Lower lobe of right lung (tissue), 2 donors: ENCODE data around the gene UBE2O. TPM values are rescaled to one million over a fixed set of nuclear protein-coding genes. Genes with fewer than 3 reads are reported as not detected.

Source experiments
- ATAC-seq, 2 donors: fragments of 200-7000 bp; cut with Tn5 transposase; one replicate each; pipeline ENCODE4 v1.9.1; 2020 to 2022; ENCODE audit warnings: mild to moderate bottlenecking in 2 of 2, moderate library complexity in 2 of 2
- DNase-seq: peaks from one replicate; pipeline ENCODE4 v3.0.0-alpha.2; 2020
- H3K27ac ChIP-seq: fragments of 200-600 bp; one replicate; pipeline ENCODE4 v1.8.0; 2022
- H3K27me3 ChIP-seq: fragments of 200-600 bp; one replicate; pipeline ENCODE4 v1.8.0; 2022; ENCODE audit warnings: low read depth
- H3K36me3 ChIP-seq: fragments of 200-600 bp; one replicate; pipeline ENCODE4 v1.8.0; 2022; ENCODE audit warnings: mild to moderate bottlenecking
- H3K4me1 ChIP-seq: fragments of 200-600 bp; one replicate; pipeline ENCODE4 v1.8.0; 2022
- H3K4me3 ChIP-seq: fragments of 200-600 bp; one replicate; pipeline ENCODE4 v1.8.0; 2022; ENCODE audit warnings: mild to moderate bottlenecking
- H3K9me3 ChIP-seq: fragments of 200-600 bp; one replicate; pipeline ENCODE4 v1.8.0; 2022
- CTCF ChIP-seq: fragments of 200-600 bp; IDR thresholded peaks from one replicate; pipeline ENCODE4 v1.8.0; 2022; ENCODE audit warnings: antibody characterized with exemption, mild to moderate bottlenecking
- intact Hi-C: fragments of 100-400 bp; cut with DNase I; formaldehyde crosslinking; loops from one replicate; pipeline ENCODE4 v1.11.0; 2022
- total RNA-seq: library from RNA; stranded (reverse); fragmentation: NEBNext Ultra II Directional; extraction: Animal tissue kit (Norgen Biotek cat#: 25700); gene quantifications from one replicate; pipeline ENCODE4 v1.2.1, GENCODE V29; 2021
- donor health status: DM: no; HTN: yes; CAD: no; lungs with severe emphysema.

The UBE2O gene
- total RNA-seq, 1 donor from 2014 or later, result 18.2 TPM

GRCh38 chr17:76499267-76499667 lies 46.3 kb upstream of the UBE2O start:
- no peaks in the 10 kb centered on the region for H3K27me3 ChIP-seq
- intact Hi-C loops, result no loop called here
- peak overlapping the region; percentile 81 for H3K4me3 ChIP-seq
- H3K9me3 ChIP-seq, result no peaks in the 10 kb centered on the region
- ATAC-seq (no peak), DNase-seq (no peak)
- H3K4me1 ChIP-seq, result peaks cover 64% of the 10 kb centered on the region
- H3K36me3 ChIP-seq, result no peaks in the 10 kb centered on the region
- H3K27ac ChIP-seq, result peak overlapping the region; percentile 90
- no peak for TF ChIP-seq CTCF

GRCh38 chr17:76498876-76499251 lies 45.9 kb upstream of the UBE2O start:
- no peak for ATAC-seq
- Histone ChIP-seq H3K36me3 (no peaks in the 10 kb centered on the region), H3K9me3 (no peaks in the 10 kb centered on the region), H3K27ac (peak overlapping the region; percentile 90), H3K4me1 (peaks cover 68% of the 10 kb centered on the region), H3K4me3 (peak overlapping the region; percentile 81), H3K27me3 (no peaks in the 10 kb centered on the region)
- DNase-seq, result no peak
- no peak for TF ChIP-seq CTCF
- intact Hi-C loops, result no loop called here

GRCh38 chr17:76497979-76498875 lies 45.3 kb upstream of the UBE2O start:
- intact Hi-C loops, result no loop called here
- H3K9me3 ChIP-seq, result no peaks in the 10 kb centered on the region
- no peaks in the 10 kb centered on the region for H3K36me3 ChIP-seq
- H3K27me3 ChIP-seq, result no peaks in the 10 kb centered on the region
- DNase-seq (peak; percentile 74), ATAC-seq (peak; percentile 43 to 68)
- H3K4me3 ChIP-seq, result peak overlapping the region; percentile 27
- peak overlapping the region; percentile 90 for H3K27ac ChIP-seq
- H3K4me1 ChIP-seq, result peaks cover 74% of the 10 kb centered on the region
- TF ChIP-seq CTCF, result no peak

- peaks cover 80% of the 10 kb centered on the region for H3K4me1 ChIP-seq
- H3K36me3 ChIP-seq, result no peaks in the 10 kb centered on the region
- no peaks in the 10 kb centered on the region for H3K9me3 ChIP-seq
- peak overlapping the region; percentile 27 for H3K4me3 ChIP-seq
- H3K27ac ChIP-seq, result peak overlapping the region; percentile 90
- intact Hi-C loops, result no loop called here
- no peaks in the 10 kb centered on the region for H3K27me3 ChIP-seq
- no peak for TF ChIP-seq CTCF
- no peak for DNase-seq
- no peak for ATAC-seq
These were observed 44.7 kb upstream of the UBE2O start for GRCh38 chr17:76497699-76497978.

GRCh38 chr17:76496464-76496863 lies 43.5 kb upstream of the UBE2O start:
- H3K36me3 ChIP-seq, result no peaks in the 10 kb centered on the region
- no peak for DNase-seq
- no peaks in the 10 kb centered on the region for H3K27me3 ChIP-seq
- no peak overlapping the region for H3K27ac ChIP-seq
- H3K9me3 ChIP-seq, result no peaks in the 10 kb centered on the region
- H3K4me1 ChIP-seq, result peaks cover 82% of the 10 kb centered on the region
- intact Hi-C loops, result no loop called here
- no peak overlapping the region for H3K4me3 ChIP-seq
- ATAC-seq, result no peak
- no peak for TF ChIP-seq CTCF
